ENCODE data around the gene OR6X1. TPM values are rescaled to one million over a fixed set of nuclear protein-coding genes. Genes with fewer than 3 reads are reported as not detected.

Gene OR6X1
- total and polyA plus RNA-seq, 8 donors: not detected

GRCh38 chr11:123773959-123774358, 19.6 kb upstream of the OR6X1 start:
- H3K4me1 ChIP-seq: no peaks in the 10 kb centered on the region
- no peak overlapping the region for H3K27ac ChIP-seq
- TF ChIP-seq EP300 (IDR thresholded peaks at IDR 0.05) (no peak), POLR2A (IDR thresholded peaks at IDR 0.05) (no peak), POLR2AphosphoS5 (IDR thresholded peaks at IDR 0.05) (no peak), CTCF (IDR thresholded peaks at IDR 0.05) (no peak)
- H3K36me3 ChIP-seq: no peaks in the 10 kb centered on the region
- H3K27me3 ChIP-seq: no peaks in the 10 kb centered on the region
- no peak overlapping the region for H3K4me3 ChIP-seq
- no peak for DNase-seq
- no peaks in the 10 kb centered on the region for H3K9me3 ChIP-seq
- 78 to 86% (median 82%) methylated on average over 1 of the region's 1 CpG for WGBS, 5 donors
- intact Hi-C loops (cut with DNase I; ENCODE audit: low total_unique reads): no loop called here

GRCh38 chr11:123773026-123773425, 18.7 kb upstream of the OR6X1 start:
- intact Hi-C loops (cut with DNase I; ENCODE audit: low total_unique reads): no loop called here
- DNase-seq: no peak
- no peaks in the 10 kb centered on the region for H3K36me3 ChIP-seq
- no peaks in the 10 kb centered on the region for H3K27me3 ChIP-seq
- no peak overlapping the region for H3K27ac ChIP-seq
- no peaks in the 10 kb centered on the region for H3K4me1 ChIP-seq
- H3K4me3 ChIP-seq: no peak overlapping the region
- WGBS, 5 donors: 62 to 84% (median 77%) methylated on average over 2 of the region's 2 CpGs
- no peaks in the 10 kb centered on the region for H3K9me3 ChIP-seq
- no peak for TF ChIP-seq CTCF (IDR thresholded peaks at IDR 0.05)
- no peak for TF ChIP-seq EP300 (IDR thresholded peaks at IDR 0.05)
- no peak for TF ChIP-seq POLR2A (IDR thresholded peaks at IDR 0.05)
- no peak for TF ChIP-seq POLR2AphosphoS5 (IDR thresholded peaks at IDR 0.05)

- H3K4me1 ChIP-seq: no peaks in the 10 kb centered on the region
- H3K27ac ChIP-seq: no peak overlapping the region
- no peak for DNase-seq
These were observed 17.3 kb upstream of the OR6X1 start for GRCh38 chr11:123771664-123772063.

GRCh38 chr11:123770712-123771111, 16.4 kb upstream of the OR6X1 start:
- no peaks in the 10 kb centered on the region for H3K36me3 ChIP-seq
- intact Hi-C loops (cut with DNase I; ENCODE audit: low total_unique reads): no loop called here
- TF ChIP-seq POLR2AphosphoS5 (IDR thresholded peaks at IDR 0.05) (no peak), POLR2A (IDR thresholded peaks at IDR 0.05) (no peak), EP300 (IDR thresholded peaks at IDR 0.05) (no peak), CTCF (IDR thresholded peaks at IDR 0.05) (no peak)
- H3K4me3 ChIP-seq: no peak overlapping the region
- H3K4me1 ChIP-seq: no peaks in the 10 kb centered on the region
- no peak overlapping the region for H3K27ac ChIP-seq
- no peaks in the 10 kb centered on the region for H3K27me3 ChIP-seq
- no peak for DNase-seq
- H3K9me3 ChIP-seq: no peaks in the 10 kb centered on the region

More at GRCh38 chr11:123771664-123772063, 17.3 kb upstream of the OR6X1 start:
- no peak for TF ChIP-seq EP300 (IDR thresholded peaks at IDR 0.05)
- no peak for TF ChIP-seq POLR2A (IDR thresholded peaks at IDR 0.05)
- no peak for TF ChIP-seq CTCF (IDR thresholded peaks at IDR 0.05)
- no peak for TF ChIP-seq POLR2AphosphoS5 (IDR thresholded peaks at IDR 0.05)
- Histone ChIP-seq H3K27me3 (no peaks in the 10 kb centered on the region), H3K36me3 (no peaks in the 10 kb centered on the region), H3K9me3 (no peaks in the 10 kb centered on the region), H3K4me3 (no peak overlapping the region)
- 89 to 98% (median 97%) methylated on average over 3 of the region's 3 CpGs for WGBS, 5 donors
- intact Hi-C loops (cut with DNase I; ENCODE audit: low total_unique reads): no loop called here
